ENCODE results near the gene ABR. TPM values are rescaled to one million over a fixed set of nuclear protein-coding genes. Genes with fewer than 3 reads are reported as not detected.

The ABR gene
- total and polyA plus RNA-seq, 2 of the 13 experiments (the other 11 are each of a cell fraction or from before 2014, with no cell fraction given): 12.4 to 40.4 TPM

- no peak for TF ChIP-seq ZNF639 (CRISPR knock-in tag; conservative IDR thresholded peaks at IDR 0.05)
- 0 out of 2 replicates have a peak, but pooled peaks have one; percentile 53 for TF ChIP-seq ZNF276 (CRISPR knock-in tag; IDR thresholded peaks at IDR 0.05; ENCODE audit: low read depth)
- no peak for TF ChIP-seq AHR (CRISPR knock-in tag; IDR thresholded peaks at IDR 0.05)
- TF ChIP-seq CAMTA2 (CRISPR knock-in tag; IDR thresholded peaks at IDR 0.05; ENCODE audit: borderline replicate concordance): no peak
- TF ChIP-seq ZNF83 (CRISPR knock-in tag; IDR thresholded peaks at IDR 0.05; ENCODE audit: borderline replicate concordance): no peak
- TF ChIP-seq IRF9 (CRISPR knock-in tag; IDR thresholded peaks at IDR 0.05; ENCODE audit: borderline replicate concordance): 0 out of 2 replicates have a peak, but pooled peaks have one; percentile 31
- peak; percentile 10 for TF ChIP-seq TAF1 (CRISPR knock-in tag; IDR thresholded peaks at IDR 0.05)
- peak; percentile 23; the same call in 1 of the 2 replicates for TF ChIP-seq ZMYM3 (CRISPR knock-in tag; IDR thresholded peaks at IDR 0.05)
- TF ChIP-seq ZNF605 (CRISPR knock-in tag; IDR thresholded peaks at IDR 0.05): 0 out of 2 replicates have a peak, but pooled peaks have one; percentile 12
- no peak for TF ChIP-seq THAP8 (CRISPR knock-in tag; IDR thresholded peaks at IDR 0.05; ENCODE audit: borderline replicate concordance)
These were observed 68.0 kb downstream of the ABR start (continued) for GRCh38 chr17:1111599-1112443.
